HG03342 (cell line): ENCODE measurements around the gene NFIA.

Experiments
- ATAC-seq: cut with Tn5 transposase; IDR thresholded peaks from one replicate; pipeline ENCODE4 v1.9.1; 2021; ENCODE audit warnings: mild to moderate bottlenecking, moderate library complexity; ENCODE audit not compliant: unreplicated experiment

The NFIA gene

DNA sequence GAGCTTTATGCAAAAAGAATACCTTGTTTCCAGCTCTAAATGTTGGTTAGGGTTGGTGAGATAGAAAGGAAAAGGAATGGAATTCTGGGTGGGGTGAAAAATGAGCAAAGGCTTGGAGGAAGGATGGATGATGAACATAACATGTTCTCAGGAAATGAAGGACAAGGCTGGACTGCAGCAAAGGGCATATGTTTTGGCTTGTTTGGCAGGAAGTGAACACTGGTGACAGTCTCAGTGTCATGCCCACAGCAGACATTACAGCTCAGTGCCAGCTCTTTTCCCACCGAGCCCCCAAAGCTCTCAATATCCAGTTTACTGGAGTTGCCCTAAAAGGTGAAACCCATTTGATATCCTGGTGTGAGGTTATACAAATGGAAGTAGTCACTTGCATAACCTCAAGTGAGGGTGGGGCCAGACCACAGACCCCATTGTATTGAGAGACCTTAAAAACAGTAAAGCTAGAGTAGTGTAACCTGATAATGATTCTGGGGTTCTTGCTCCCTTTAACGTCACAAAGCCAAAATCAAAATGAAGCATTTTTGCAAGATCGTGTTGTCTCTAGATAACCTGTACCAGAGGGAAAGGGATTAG, 270.6 kb downstream of the NFIA start:
- no peak for ATAC-seq

DNA sequence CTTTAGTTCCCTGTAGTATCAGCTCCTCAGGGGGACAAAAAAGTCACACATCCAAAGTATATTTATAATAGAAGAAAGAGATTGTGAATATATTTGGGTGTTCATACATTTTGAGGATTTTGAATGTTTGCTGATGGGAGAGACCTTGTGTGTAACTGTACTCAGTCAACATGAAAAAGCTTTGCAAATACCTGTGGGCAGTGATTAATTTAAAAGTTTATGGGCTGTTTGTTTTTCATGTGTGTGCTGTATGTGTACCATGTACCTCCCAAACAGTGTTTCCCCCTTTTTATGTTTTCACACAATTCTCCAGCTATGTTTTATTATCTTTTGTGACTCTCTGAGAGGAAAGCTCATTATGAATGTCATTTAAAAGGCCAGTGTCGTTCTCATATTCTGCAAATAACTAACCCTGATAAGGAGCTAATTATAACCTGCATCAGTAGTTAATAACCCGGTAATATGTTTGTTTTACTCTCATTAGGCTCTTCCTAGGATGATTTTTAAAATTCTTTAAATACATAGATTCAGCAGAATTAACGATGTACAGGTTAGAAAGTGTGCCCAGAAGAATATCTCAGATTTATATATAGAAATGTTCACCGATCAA, 271.5 kb downstream of the NFIA start:
- no peak for ATAC-seq

GRCh38 chr1:61356016-61356415, 273.7 kb downstream of the NFIA start:
- no peak for ATAC-seq

- ATAC-seq, result no peak
Measured at GRCh38 chr1:61356995-61357394, 274.6 kb downstream of the NFIA start.

GRCh38 chr1:61357539-61357938, 275.2 kb downstream of the NFIA start:
- no peak for ATAC-seq

GRCh38 chr1:61358770-61359455, 276.6 kb downstream of the NFIA start:
- no peak for ATAC-seq

DNA sequence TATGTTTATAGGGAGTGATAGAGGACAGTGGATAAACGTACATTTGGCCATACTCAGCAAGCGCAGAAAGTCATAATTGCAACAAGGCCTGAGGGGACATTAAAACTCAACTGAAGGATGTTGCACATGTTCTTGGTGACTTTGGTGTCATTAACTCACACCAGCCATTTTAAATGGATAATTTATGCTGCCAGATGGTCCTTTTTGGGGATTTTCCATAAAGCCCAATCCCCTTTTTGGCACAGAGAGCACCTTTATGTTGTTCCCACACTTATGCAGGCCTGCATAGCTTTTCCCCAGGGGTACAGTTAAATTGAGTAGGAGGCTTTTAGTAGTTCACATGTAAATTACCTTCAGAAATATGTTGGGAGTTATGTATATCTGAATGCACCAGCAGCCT, 279.6 kb downstream of the NFIA start:
- ATAC-seq, result no peak

DNA sequence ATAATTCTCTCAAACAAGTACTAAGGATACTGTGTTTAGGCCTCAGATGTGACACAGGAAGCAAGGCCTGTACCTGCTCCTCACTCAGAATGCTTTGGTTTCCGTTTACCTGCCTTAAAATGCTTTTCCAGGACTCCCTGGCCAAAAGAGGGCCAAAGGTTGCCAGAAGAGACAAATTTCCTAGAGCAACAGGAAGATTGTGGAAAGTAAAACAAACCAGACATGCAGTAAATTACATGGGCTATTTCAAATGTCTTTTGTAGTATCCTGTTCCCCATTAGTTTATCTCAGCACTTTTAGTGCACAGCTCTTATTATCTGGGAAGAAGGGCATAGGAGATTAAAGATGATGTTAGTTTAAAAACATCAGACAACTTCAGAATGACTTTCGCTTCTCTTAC, 280.0 kb downstream of the NFIA start:
- no peak for ATAC-seq

GRCh38 chr1:61368366-61368765, 286.0 kb downstream of the NFIA start:
- ATAC-seq, result no peak

GRCh38 chr1:61368876-61369275, 286.5 kb downstream of the NFIA start:
- no peak for ATAC-seq

GRCh38 chr1:61370177-61370912, 288.0 kb downstream of the NFIA start:
- ATAC-seq, result no peak

GRCh38 chr1:61370913-61371279, 288.5 kb downstream of the NFIA start:
- ATAC-seq, result no peak

- ATAC-seq, result no peak
Measured at GRCh38 chr1:61372944-61373343, 290.6 kb downstream of the NFIA start.

DNA sequence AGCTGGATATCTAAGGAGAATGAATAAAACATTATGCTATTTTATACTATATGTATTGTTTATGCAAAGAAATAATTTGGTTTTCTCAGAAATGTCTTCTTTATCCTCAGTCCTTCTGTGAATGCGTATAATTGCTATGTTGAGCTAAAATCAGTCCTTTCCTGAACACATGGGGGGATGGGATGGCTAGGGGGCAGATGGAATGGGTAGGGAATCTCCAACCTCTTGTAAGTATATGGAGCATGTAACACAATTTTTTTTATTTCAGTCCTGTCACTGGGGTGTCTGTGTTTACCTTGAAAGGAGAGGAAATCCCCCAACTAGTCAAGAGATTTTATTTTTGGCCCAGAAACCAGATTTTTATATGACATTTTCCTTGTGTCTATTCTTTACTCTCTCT, 291.8 kb downstream of the NFIA start:
- ATAC-seq, result no peak

- ATAC-seq, result no peak
Measured at GRCh38 chr1:61375082-61375880, 292.9 kb downstream of the NFIA start.

GRCh38 chr1:61376151-61376550, 293.8 kb downstream of the NFIA start:
- no peak for ATAC-seq

- ATAC-seq, result no peak
Measured at GRCh38 chr1:61377242-61377958, 295.0 kb downstream of the NFIA start.

DNA sequence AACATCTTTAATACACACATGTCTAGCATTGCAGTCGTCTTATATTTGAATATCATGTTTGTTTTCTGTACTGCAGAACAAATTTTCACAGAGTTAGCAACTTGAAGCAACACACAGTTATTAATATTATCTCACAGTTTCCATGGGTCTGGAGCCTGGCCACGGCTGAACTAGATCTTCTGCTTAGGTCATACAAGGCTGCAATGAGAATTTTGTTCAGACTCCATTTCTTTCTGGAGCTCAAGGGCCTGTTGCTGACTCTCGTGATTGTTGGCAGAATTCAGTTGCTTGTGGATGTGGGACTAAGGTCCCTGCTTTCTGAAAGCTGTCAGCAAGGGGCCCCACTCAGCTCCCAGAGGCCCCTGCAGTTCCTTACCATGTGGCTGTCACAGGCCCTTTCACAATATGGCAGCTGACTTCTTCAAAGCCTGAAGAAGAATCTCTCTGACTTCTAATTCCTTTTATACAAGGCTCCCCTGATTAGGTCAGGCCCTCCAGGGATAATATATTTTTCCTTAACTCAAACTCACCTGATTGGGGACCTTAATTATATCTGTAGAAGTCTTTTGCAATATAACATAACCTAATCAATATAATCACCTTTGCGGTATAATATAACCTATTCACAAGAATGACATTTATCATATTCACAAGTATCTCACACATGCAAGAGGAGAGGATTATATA, 296.3 kb downstream of the NFIA start:
- ATAC-seq, result no peak

DNA sequence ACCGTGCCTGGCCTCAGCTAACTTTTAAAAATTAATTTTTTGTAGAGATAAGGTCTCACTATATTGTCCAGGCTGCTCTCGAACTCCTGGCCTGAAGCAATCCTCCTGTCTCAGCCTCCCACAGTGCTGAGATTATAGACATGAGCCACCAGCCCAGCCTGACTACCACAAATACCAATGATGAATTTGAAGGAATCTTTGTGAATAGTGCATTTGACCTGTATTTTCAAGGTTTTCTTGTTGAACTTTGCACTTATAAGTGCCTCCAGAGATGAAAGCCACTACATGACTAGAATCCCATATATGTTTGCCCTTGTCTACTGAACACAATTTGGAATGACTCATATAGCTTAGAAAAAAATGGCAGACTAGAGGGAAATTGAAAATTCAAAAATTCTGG, 297.3 kb downstream of the NFIA start:
- ATAC-seq, result no peak

DNA sequence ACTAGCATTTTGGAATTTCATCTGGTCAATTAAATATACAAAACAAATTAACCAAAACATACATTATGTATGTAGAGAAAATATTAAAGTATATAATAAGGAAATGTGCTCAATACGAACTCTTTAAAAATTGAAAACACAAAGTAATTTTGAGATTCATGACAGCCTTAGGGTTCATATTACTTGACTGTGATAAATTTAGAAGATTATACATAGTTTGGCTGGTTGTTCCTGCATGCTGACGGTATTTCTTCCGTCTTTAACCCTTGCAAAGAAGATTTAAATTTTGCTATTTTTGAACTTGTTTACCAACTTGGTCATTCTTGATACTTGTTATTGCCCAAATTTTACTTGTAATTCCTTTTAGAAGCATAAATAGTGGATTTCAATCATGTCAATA, 298.2 kb downstream of the NFIA start:
- ATAC-seq, result no peak
